Stomach (tissue), 9 donors: ENCODE measurements around the gene C16orf90. TPM values are rescaled to one million over a fixed set of nuclear protein-coding genes. Genes with fewer than 3 reads are reported as not detected.

ENCODE experiments used
- DNase-seq, 2 donors: peaks; one replicate each; pipeline versions ENCODE4 v3.0.0 to v3.0.0-alpha.2; 2013 to 2019
- H3K27ac ChIP-seq, 5 donors: fragments of 200-600 bp in 4 of 5; sonication (generic) in 4 of 5; one replicate each; pipeline ENCODE4 v1.5.1; 2013 to 2019; ENCODE audit warnings: mild to moderate bottlenecking in 1 of 5, moderate library complexity in 1 of 5
- H3K27me3 ChIP-seq, 3 donors: fragments of 200-600 bp; sonication (generic); one replicate each; pipeline ENCODE4 v1.5.1; 2017 to 2019; ENCODE audit warnings: mixed run types in 1 of 3
- H3K36me3 ChIP-seq, 4 donors: fragments of 200-600 bp; sonication (generic); 1 replicate in 3 of 4; 2 replicates in 1 of 4; pipeline ENCODE4 v1.5.1; 2016 to 2019
- H3K4me1 ChIP-seq, 4 donors: fragments of 200-600 bp; sonication (generic); one replicate each; pipeline ENCODE4 v1.5.1; 2016 to 2019
- H3K4me3 ChIP-seq, 4 donors: fragments of 200-600 bp; sonication (generic) in 3 of 4; one replicate each; pipeline ENCODE4 v1.5.1; 2016 to 2019; ENCODE audit warnings: mild to moderate bottlenecking in 1 of 4
- H3K9me3 ChIP-seq, 4 donors: fragments of 200-600 bp; sonication (generic); one replicate each; pipeline ENCODE4 v1.5.1; 2016 to 2019
- EP300 ChIP-seq: sonication (generic); formaldehyde crosslinking; IDR thresholded peaks from one replicate; pipeline ENCODE4 v1.6.1; 2017; ENCODE audit warnings: antibody characterized with exemption
- POLR2A ChIP-seq, 4 donors: fragments of 450-650 bp; IDR thresholded peaks; one replicate each; pipeline ENCODE4 v1.6.1; 2016; ENCODE audit warnings: antibody characterized with exemption in 4 of 4, control low read depth in 2 of 4, mild to moderate bottlenecking in 1 of 4, moderate library complexity in 1 of 4
- POLR2AphosphoS5 ChIP-seq, 3 donors: sonication (generic); formaldehyde crosslinking; IDR thresholded peaks; one replicate each; pipeline ENCODE4 v1.6.1; 2016; ENCODE audit warnings: antibody characterized with exemption in 3 of 3
- WGBS, 5 donors: extraction: QIAGEN DNeasy Blood & Tissue Kit in 3 of 5; methylation state at CpG; one replicate each; pipeline versions ENCODE4 v1.1.5 to v1.1.7; 2013 to 2018; 5-methylcytosine and 5-hydroxymethylcytosine counted together
- intact Hi-C: fragments of 100-400 bp; cut with DNase I; formaldehyde crosslinking; loops from one replicate; pipeline ENCODE4 v1.15.1; 2023; ENCODE audit warnings: low total_unique reads
- polyA plus RNA-seq, 3 donors: library from polyadenylated mRNA; stranded (reverse); fragments of 200-250 nt; gene quantifications; one replicate each; pipeline ENCODE4 v1.2.3, GENCODE V29; 2013
- total RNA-seq, 5 donors: library from RNA; depleted of rRNA; stranded (reverse); fragments of >200 nt; gene quantifications; one replicate each; pipeline versions ENCODE4 v1.1.0 to v1.2.3, GENCODE V29; 2014 to 2016
- TF ChIP-seq, protein P1 (sequence below), 7 experiments: fragments of 450-650 bp in 4 of 7; fragments of 200-600 bp in 3 of 7; sonication (generic) in 3 of 7; IDR thresholded peaks; one replicate each; pipeline ENCODE4 v1.5.1; 2016 to 2019; ENCODE audit warnings: antibody characterized with exemption in 7 of 7, control low read depth in 2 of 7, mild to moderate bottlenecking in 1 of 7
- donor health status: healthy with polysubstance abuse.
- donor health status: Bipolar disorder and iron deficiency.
- donor health status: healthy.

The C16orf90 gene
- total and polyA plus RNA-seq, 8 donors: not detected

DNA sequence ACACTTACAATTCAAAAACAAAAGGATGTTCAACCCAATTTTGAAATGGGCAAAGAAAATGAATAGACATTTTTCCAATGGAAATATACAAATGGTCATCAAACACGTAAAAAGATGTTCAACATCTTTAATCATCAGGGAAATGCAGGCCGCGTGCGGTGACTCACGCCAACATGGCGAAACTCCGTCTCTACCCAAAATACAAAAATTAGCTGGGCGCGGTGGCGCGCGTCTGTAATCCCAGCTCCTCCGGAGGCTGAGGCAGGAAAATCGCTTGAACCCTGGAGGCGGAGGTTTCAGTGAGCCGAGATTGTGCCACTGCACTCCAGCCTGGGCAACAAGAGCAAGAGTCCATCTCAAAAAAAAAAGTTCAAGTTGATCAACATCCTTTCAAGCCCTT is 3.7 kb upstream of the C16orf90 start:
- WGBS, 5 donors: 91 to 99% (median 97%) methylated on average over 16 of the region's 16 CpGs
- intact Hi-C loops: no loop called here
- Histone ChIP-seq H3K9me3 (no peaks in the 10 kb centered on the region), H3K4me3 (no peak overlapping the region), H3K4me1 (peaks cover 14 to 38% (median 31%) of the 10 kb centered on the region in 4 donors), H3K27me3 (no peaks in the 10 kb centered on the region), H3K36me3 (no peaks in the 10 kb centered on the region), H3K27ac (no peak overlapping the region)
- TF ChIP-seq POLR2A (IDR thresholded peaks at IDR 0.05): no peak
- TF ChIP-seq POLR2AphosphoS5 (IDR thresholded peaks at IDR 0.05): no peak
- DNase-seq: no peak

DNA sequence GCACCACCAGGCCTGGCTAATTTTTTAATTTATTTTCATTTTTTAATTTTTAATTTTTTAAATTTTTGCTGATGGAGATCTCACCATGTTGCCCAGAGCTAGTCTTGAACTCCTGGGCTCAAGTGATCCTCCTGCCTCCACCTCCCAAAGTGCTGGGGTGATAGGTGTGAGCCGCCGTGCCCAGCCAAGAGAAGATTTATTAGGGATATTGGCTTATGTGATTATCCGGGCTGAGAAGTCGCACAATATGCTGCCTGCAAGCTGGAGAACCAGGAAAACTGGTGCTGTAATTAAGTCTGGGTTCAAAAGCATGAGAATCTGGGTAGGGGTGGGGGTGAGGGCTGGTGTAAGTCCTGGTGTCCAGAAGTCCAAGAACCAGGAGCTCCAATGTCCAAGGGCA is 2.5 kb upstream of the C16orf90 start:
- TF ChIP-seq POLR2AphosphoS5 (IDR thresholded peaks at IDR 0.05) (no peak), POLR2A (IDR thresholded peaks at IDR 0.05) (no peak), EP300 (no peak)
- TF ChIP-seq, protein P1, sequence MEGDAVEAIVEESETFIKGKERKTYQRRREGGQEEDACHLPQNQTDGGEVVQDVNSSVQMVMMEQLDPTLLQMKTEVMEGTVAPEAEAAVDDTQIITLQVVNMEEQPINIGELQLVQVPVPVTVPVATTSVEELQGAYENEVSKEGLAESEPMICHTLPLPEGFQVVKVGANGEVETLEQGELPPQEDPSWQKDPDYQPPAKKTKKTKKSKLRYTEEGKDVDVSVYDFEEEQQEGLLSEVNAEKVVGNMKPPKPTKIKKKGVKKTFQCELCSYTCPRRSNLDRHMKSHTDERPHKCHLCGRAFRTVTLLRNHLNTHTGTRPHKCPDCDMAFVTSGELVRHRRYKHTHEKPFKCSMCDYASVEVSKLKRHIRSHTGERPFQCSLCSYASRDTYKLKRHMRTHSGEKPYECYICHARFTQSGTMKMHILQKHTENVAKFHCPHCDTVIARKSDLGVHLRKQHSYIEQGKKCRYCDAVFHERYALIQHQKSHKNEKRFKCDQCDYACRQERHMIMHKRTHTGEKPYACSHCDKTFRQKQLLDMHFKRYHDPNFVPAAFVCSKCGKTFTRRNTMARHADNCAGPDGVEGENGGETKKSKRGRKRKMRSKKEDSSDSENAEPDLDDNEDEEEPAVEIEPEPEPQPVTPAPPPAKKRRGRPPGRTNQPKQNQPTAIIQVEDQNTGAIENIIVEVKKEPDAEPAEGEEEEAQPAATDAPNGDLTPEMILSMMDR (IDR thresholded peaks at IDR 0.05): no peak
- H3K4me3 ChIP-seq: no peak overlapping the region
- peaks cover 7 to 28% (median 25%) of the 10 kb centered on the region in 4 donors for H3K4me1 ChIP-seq
- no peak for DNase-seq
- intact Hi-C loops: no loop called here
- H3K9me3 ChIP-seq: no peaks in the 10 kb centered on the region
- H3K36me3 ChIP-seq: no peaks in the 10 kb centered on the region
- no peaks in the 10 kb centered on the region for H3K27me3 ChIP-seq
- WGBS, 5 donors: 94 to 97% (median 96%) methylated on average over 4 of the region's 4 CpGs
- no peak overlapping the region for H3K27ac ChIP-seq

DNA sequence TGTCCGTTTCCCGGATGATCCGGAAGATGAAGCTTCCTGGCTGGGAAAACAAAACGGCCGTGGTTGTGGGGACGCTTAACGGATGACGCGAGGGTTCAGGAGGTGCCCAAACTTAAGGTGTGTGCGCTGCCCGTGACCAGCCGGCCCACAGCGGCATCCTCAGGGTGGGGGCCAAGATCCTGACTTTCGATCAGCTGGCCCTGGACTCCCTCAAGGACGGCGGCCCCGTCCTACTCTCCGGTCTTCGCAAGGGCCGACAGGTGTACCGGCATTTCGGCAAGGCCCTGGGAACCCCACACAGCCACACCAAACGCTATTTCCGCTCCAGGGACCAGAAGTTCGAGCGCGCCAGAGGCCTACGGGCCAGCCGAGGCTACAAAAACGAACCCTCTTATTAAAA is 1.1 kb upstream of the C16orf90 start:
- 92 to 96% (median 95%) methylated on average over 30 of the region's 30 CpGs for WGBS, 5 donors
- TF ChIP-seq POLR2A (IDR thresholded peaks at IDR 0.05): no peak
- no peak for TF ChIP-seq POLR2AphosphoS5 (IDR thresholded peaks at IDR 0.05)
- TF ChIP-seq, protein P1 (IDR thresholded peaks at IDR 0.05): no peak
- no peak for TF ChIP-seq EP300
- Histone ChIP-seq H3K9me3 (no peaks in the 10 kb centered on the region), H3K27ac (no peak overlapping the region), H3K36me3 (no peaks in the 10 kb centered on the region), H3K27me3 (no peaks in the 10 kb centered on the region), H3K4me3 (no peak overlapping the region), H3K4me1 (peaks cover 1 to 20% (median 16%) of the 10 kb centered on the region in 4 donors)
- DNase-seq: no peak
- intact Hi-C loops: no loop called here

DNA sequence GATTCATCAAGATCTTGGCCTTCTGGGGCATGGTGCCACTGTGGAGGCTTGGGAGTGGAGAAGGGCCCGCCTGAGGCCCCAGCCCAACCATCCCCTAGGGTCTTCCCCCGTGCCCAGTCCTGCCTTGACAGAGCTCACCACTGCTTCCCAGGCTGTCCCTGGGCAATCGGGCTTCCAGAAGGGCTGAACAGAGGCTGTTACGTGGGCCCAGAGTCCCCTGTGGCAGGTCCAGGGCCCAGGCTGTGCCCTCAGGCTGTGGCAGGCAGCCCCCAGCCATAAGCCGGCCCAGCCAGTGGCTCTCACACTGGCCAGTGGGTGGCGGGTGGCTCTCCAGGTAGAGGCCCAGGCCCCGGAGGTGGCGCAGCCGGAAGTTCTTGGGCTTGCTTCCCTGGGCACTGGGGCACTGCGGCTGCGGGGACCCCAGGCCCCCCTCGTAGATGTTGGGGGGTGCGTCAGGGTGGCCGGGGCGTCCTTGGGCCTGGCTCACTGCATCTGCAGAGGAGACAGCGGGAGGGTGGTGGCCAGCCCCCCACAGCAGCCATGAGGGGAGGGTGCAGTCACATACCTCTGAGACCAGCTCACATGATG is 809 bp downstream of the C16orf90 start:
- H3K27me3 ChIP-seq: no peaks in the 10 kb centered on the region
- H3K4me3 ChIP-seq: no peak overlapping the region
- H3K36me3 ChIP-seq: no peaks in the 10 kb centered on the region
- intact Hi-C loops: no loop called here
- WGBS, 5 donors: 91 to 97% (median 93%) methylated on average over 7 to 16 of the region's 16 CpGs
- peaks cover 0 to 12% (median 8%) of the 10 kb centered on the region in 4 donors for H3K4me1 ChIP-seq
- TF ChIP-seq POLR2A (IDR thresholded peaks at IDR 0.05) (no peak), POLR2AphosphoS5 (IDR thresholded peaks at IDR 0.05) (no peak), EP300 (no peak)
- TF ChIP-seq, protein P1 (IDR thresholded peaks at IDR 0.05): no peak
- no peak for DNase-seq
- H3K9me3 ChIP-seq: no peaks in the 10 kb centered on the region
- no peak overlapping the region for H3K27ac ChIP-seq

DNA sequence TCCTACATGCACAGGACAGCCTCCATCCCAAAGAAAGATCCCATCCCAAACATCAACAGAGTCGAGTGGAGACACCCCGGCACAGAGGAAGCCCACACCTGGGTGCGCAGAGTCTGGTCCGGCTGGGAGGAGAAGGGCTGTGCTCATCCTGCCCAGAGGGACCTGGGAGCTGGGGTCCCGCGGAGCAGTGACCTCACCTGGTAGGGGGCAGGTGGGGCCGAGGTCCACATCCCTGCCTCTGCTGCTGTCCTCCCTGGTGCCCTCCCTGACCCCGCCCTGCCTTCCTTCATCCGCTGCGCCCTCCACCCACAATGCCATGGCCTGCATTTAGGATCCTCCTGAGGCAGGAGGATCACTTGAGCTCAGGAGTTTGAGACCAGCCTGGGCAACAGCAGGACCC is 2.9 kb downstream of the C16orf90 start:
- TF ChIP-seq, protein P1 (IDR thresholded peaks at IDR 0.05): no peak
- TF ChIP-seq POLR2A (IDR thresholded peaks at IDR 0.05): no peak
- TF ChIP-seq POLR2AphosphoS5 (IDR thresholded peaks at IDR 0.05): no peak
- TF ChIP-seq EP300: no peak
- Histone ChIP-seq H3K4me1 (peaks cover 0 to 12% (median 8%) of the 10 kb centered on the region in 4 donors), H3K36me3 (peaks cover 0 to 10% (median 9%) of the 10 kb centered on the region in 4 donors), H3K9me3 (no peaks in the 10 kb centered on the region), H3K27ac (no peak overlapping the region), H3K4me3 (no peak overlapping the region), H3K27me3 (no peaks in the 10 kb centered on the region)
- intact Hi-C loops: no loop called here
- 76 to 92% (median 84%) methylated on average over 4 to 10 of the region's 10 CpGs for WGBS, 5 donors
- no peak for DNase-seq
